H1 (cell line): ENCODE results near the gene IFT43.

Experiments
- CBX5 ChIP-seq: fragments of 300-800, 300-1000 bp; sonication (generic); IDR thresholded peaks from 2 replicates; pipeline ENCODE4 v1.7.1; 2016; ENCODE audit warnings: antibody characterized with exemption, low read length, low read depth
- CEBPB ChIP-seq: IDR thresholded peaks from 2 replicates; pipeline ENCODE4 v1.6.1; 2012; ENCODE audit warnings: low read depth, low read length
- CREB1 ChIP-seq: IDR thresholded peaks from 2 replicates; pipeline ENCODE4 v1.6.1; 2012; ENCODE audit warnings: inconsistent platforms
- EP300 ChIP-seq, 2 experiments: IDR thresholded peaks; 1 replicate in 1 of 2; 2 replicates in 1 of 2; pipeline ENCODE4 v1.6.1; 2011 to 2012; ENCODE audit warnings: low read depth in 2 of 2, low read length in 2 of 2, mild to moderate bottlenecking in 2 of 2, borderline replicate concordance in 1 of 2, inconsistent platforms in 1 of 2, moderate library complexity in 1 of 2
- EZH2 ChIP-seq: fragments of 200-600 bp; sonication (generic); IDR thresholded peaks from 2 replicates; pipeline ENCODE4 v1.7.1; 2012; ENCODE audit warnings: low read depth, mild to moderate bottlenecking, moderate library complexity, low read length, inconsistent platforms; ENCODE audit not compliant: severe bottlenecking
- HDAC6 ChIP-seq: IDR thresholded peaks from one replicate; pipeline ENCODE4 v1.7.1; 2012; ENCODE audit warnings: low read depth, mild to moderate bottlenecking, inconsistent platforms, low read length, moderate library complexity
- POLR2A ChIP-seq, 2 experiments: IDR thresholded peaks; 1 replicate in 1 of 2; 2 replicates in 1 of 2; pipeline ENCODE4 v1.6.1; 2011; ENCODE audit warnings: low read depth in 2 of 2, low read length in 2 of 2, mild to moderate bottlenecking in 2 of 2; ENCODE audit errors: control extremely low read depth in 1 of 2
- RBBP5 ChIP-seq: IDR thresholded peaks from 2 replicates; pipeline ENCODE4 v1.7.1; 2012; ENCODE audit warnings: low read depth, mild to moderate bottlenecking, inconsistent platforms, low read length, moderate library complexity, borderline replicate concordance
- SAP30 ChIP-seq: fragments of 300-600 bp; sonication (generic); IDR thresholded peaks from 2 replicates; pipeline ENCODE4 v1.7.1; 2012; ENCODE audit warnings: low read length, moderate library complexity, mild to moderate bottlenecking, inconsistent platforms; ENCODE audit not compliant: insufficient read depth, insufficient replicate concordance
- SIN3A ChIP-seq, 2 experiments: IDR thresholded peaks in 1 of 2; conservative IDR thresholded peaks in 1 of 2; 2 replicates each; pipeline ENCODE4 v1.6.1; 2011 to 2012; ENCODE audit warnings: low read length in 2 of 2, improper control_type of control experiment in 1 of 2, low read depth in 1 of 2, mild to moderate bottlenecking in 1 of 2
- SIRT6 ChIP-seq: IDR thresholded peaks from one replicate; pipeline ENCODE4 v1.7.1; 2012; ENCODE audit warnings: low read length, inconsistent platforms
- SP1 ChIP-seq: IDR thresholded peaks from 2 replicates; pipeline ENCODE4 v1.6.1; 2011; ENCODE audit warnings: low read depth, low read length
- TCF12 ChIP-seq: IDR thresholded peaks from 2 replicates; pipeline ENCODE4 v1.6.1; 2011; ENCODE audit warnings: low read depth, mild to moderate bottlenecking, low read length
- TF ChIP-seq, protein P1 (sequence below), 3 experiments: IDR thresholded peaks; 1 replicate in 2 of 3; 2 replicates in 1 of 3; pipeline versions ENCODE4 v1.5.1 to v1.6.1; 2011; ENCODE audit warnings: low read length in 3 of 3, mild to moderate bottlenecking in 3 of 3, inconsistent platforms in 2 of 3, low read depth in 1 of 3, moderate library complexity in 1 of 3; ENCODE audit not compliant: insufficient read depth in 1 of 3; ENCODE audit errors: control extremely low read depth in 1 of 3

DNA sequence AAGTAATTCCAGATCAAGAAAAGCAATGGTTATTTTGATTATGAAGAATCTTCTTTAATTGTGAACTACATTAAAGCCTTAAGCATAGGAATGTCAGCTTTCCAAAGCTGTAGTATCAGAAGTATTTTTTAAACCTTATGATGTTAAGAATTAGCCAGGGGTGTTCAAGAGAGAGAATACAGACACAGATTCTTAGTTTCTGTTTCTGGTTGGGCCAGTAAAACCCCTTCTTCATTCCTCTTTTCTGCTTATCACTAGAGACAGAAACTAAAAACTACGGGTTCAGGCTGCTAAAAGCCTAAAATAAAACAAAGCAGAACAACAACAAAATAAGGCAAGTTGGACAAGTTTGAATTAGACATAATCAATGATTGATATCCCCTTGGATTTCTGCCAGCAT is 38.2 kb downstream of the IFT43 start:
- no peak for TF ChIP-seq CREB1
- no peak for TF ChIP-seq EZH2
- TF ChIP-seq, protein P1, sequence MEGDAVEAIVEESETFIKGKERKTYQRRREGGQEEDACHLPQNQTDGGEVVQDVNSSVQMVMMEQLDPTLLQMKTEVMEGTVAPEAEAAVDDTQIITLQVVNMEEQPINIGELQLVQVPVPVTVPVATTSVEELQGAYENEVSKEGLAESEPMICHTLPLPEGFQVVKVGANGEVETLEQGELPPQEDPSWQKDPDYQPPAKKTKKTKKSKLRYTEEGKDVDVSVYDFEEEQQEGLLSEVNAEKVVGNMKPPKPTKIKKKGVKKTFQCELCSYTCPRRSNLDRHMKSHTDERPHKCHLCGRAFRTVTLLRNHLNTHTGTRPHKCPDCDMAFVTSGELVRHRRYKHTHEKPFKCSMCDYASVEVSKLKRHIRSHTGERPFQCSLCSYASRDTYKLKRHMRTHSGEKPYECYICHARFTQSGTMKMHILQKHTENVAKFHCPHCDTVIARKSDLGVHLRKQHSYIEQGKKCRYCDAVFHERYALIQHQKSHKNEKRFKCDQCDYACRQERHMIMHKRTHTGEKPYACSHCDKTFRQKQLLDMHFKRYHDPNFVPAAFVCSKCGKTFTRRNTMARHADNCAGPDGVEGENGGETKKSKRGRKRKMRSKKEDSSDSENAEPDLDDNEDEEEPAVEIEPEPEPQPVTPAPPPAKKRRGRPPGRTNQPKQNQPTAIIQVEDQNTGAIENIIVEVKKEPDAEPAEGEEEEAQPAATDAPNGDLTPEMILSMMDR (IDR thresholded peaks at IDR 0.05; ENCODE audit: control extremely low read depth in 1 of 3, insufficient read depth in 1 of 3, low read depth in 1 of 3, low read length in 3 of 3) = no peak
- no peak for TF ChIP-seq POLR2A (IDR thresholded peaks at IDR 0.05; ENCODE audit: control extremely low read depth in 1 of 2, low read depth in 2 of 2, low read length in 2 of 2)
- TF ChIP-seq SAP30 = no peak
- no peak for TF ChIP-seq CBX5
- TF ChIP-seq CEBPB = no peak
- TF ChIP-seq SIN3A (conservative IDR thresholded peaks at IDR 0.05 in 1 of 2, IDR thresholded peaks at IDR 0.05 in 1 of 2; ENCODE audit: low read depth in 1 of 2, low read length in 2 of 2) = no peak
- TF ChIP-seq TCF12 = no peak
- no peak for TF ChIP-seq EP300 (IDR thresholded peaks at IDR 0.05; ENCODE audit: borderline replicate concordance in 1 of 2, low read depth in 2 of 2, low read length in 2 of 2)
- TF ChIP-seq SP1 = no peak
- no peak for TF ChIP-seq HDAC6
- no peak for TF ChIP-seq RBBP5
- TF ChIP-seq SIRT6 = no peak
